Measurements from ENCODE around the gene SIX2.

DNA sequence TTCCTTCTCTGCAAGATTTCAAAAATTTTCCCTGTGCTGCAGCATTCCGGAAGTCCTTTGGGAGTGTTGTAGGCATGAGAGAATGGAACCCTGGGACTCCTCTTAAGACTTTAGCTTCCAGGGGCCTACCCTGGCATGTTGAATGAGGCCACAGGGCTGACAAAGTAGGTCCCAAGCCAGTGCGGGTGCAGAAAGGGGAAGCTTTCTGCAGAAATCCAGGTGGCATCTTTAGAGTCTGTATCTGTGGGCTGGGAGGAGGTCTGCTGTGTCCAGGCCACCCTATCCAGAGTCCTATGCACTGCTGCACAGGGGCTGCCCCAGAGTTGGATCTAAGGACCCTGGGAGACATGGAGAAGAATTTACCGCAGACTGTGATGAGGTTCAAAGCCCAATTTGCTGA lies 1.9 kb upstream of the SIX2 start:
- TF ChIP-seq JUND (IDR thresholded peaks at IDR 0.05; ENCODE audit: borderline replicate concordance, low read depth, low read length) (no peak), JUND (tag; IDR thresholded peaks at IDR 0.05; ENCODE audit: borderline replicate concordance, low read depth, low read length) (no peak), SAP30 (IDR thresholded peaks at IDR 0.05; ENCODE audit: borderline replicate concordance, insufficient read depth, low read depth, low read length, poor library complexity, severe bottlenecking) (no peak), ATF6 (CRISPR knock-in tag; IDR thresholded peaks at IDR 0.05) (no peak), ATF2 (CRISPR knock-in tag; IDR thresholded peaks at IDR 0.05) (no peak), CBFB (CRISPR knock-in tag; IDR thresholded peaks at IDR 0.05) (no peak), YY1 (IDR thresholded peaks at IDR 0.05; ENCODE audit: borderline replicate concordance in 1 of 3, control insufficient read depth in 1 of 3, extremely low read depth in 1 of 3, insufficient read depth in 3 of 3, insufficient read length in 1 of 3, insufficient replicate concordance in 2 of 3, low read depth in 1 of 3, low read length in 2 of 3) (no peak), ELF1 (tag; IDR thresholded peaks at IDR 0.05) (no peak)
- TF ChIP-seq, protein P1, sequence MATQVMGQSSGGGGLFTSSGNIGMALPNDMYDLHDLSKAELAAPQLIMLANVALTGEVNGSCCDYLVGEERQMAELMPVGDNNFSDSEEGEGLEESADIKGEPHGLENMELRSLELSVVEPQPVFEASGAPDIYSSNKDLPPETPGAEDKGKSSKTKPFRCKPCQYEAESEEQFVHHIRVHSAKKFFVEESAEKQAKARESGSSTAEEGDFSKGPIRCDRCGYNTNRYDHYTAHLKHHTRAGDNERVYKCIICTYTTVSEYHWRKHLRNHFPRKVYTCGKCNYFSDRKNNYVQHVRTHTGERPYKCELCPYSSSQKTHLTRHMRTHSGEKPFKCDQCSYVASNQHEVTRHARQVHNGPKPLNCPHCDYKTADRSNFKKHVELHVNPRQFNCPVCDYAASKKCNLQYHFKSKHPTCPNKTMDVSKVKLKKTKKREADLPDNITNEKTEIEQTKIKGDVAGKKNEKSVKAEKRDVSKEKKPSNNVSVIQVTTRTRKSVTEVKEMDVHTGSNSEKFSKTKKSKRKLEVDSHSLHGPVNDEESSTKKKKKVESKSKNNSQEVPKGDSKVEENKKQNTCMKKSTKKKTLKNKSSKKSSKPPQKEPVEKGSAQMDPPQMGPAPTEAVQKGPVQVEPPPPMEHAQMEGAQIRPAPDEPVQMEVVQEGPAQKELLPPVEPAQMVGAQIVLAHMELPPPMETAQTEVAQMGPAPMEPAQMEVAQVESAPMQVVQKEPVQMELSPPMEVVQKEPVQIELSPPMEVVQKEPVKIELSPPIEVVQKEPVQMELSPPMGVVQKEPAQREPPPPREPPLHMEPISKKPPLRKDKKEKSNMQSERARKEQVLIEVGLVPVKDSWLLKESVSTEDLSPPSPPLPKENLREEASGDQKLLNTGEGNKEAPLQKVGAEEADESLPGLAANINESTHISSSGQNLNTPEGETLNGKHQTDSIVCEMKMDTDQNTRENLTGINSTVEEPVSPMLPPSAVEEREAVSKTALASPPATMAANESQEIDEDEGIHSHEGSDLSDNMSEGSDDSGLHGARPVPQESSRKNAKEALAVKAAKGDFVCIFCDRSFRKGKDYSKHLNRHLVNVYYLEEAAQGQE (IDR thresholded peaks at IDR 0.05; ENCODE audit: borderline replicate concordance), result no peak
- TF ChIP-seq, protein P1 (CRISPR knock-in tag; IDR thresholded peaks at IDR 0.05; ENCODE audit: low read depth), result no peak

Measured in K562 (cell line).